CD14-positive monocyte (primary cell): ENCODE data around the gene PCDHA1. TPM values are rescaled to one million over a fixed set of nuclear protein-coding genes. Genes with fewer than 3 reads are reported as not detected.

ENCODE experiments used
- DNase-seq, 3 donors: peaks; one replicate each; pipeline ENCODE4 v3.0.0-alpha.2; 2011 to 2022
- H2AFZ ChIP-seq: 2 replicates; pipeline ENCODE4 v1.6.0; 2012; ENCODE audit warnings: mild to moderate bottlenecking, low read depth, low read length, inconsistent platforms; ENCODE audit not compliant: insufficient read depth, poor library complexity, severe bottlenecking
- H3K27ac ChIP-seq, 2 donors: 1 replicate in 1 of 2; 2 replicates in 1 of 2; pipeline ENCODE4 v1.5.1; 2012 to 2013; ENCODE audit warnings: low read length in 2 of 2, control low read depth in 1 of 2, inconsistent platforms in 1 of 2, low read depth in 1 of 2, mild to moderate bottlenecking in 1 of 2
- H3K27me3 ChIP-seq, 2 donors: one replicate each; pipeline versions ENCODE4 v1.6.0 to v1.6.1; 2011 to 2013; ENCODE audit warnings: low read length in 2 of 2; ENCODE audit not compliant: control insufficient read depth in 2 of 2, insufficient read depth in 2 of 2
- H3K36me3 ChIP-seq, 2 donors: replicated peaks in 1 of 2; 1 replicate in 1 of 2; 2 replicates in 1 of 2; pipeline versions ENCODE4 v1.5.1 to v1.6.1; 2012 to 2013; ENCODE audit warnings: low read length in 2 of 2, control low read depth in 1 of 2, inconsistent platforms in 1 of 2, mild to moderate bottlenecking in 1 of 2; ENCODE audit not compliant: insufficient read depth in 2 of 2, control insufficient read depth in 1 of 2
- H3K4me1 ChIP-seq, 2 donors: 1 replicate in 1 of 2; 2 replicates in 1 of 2; pipeline versions ENCODE4 v1.5.1 to v1.6.1; 2012 to 2013; ENCODE audit warnings: low read length in 2 of 2, control low read depth in 1 of 2, inconsistent platforms in 1 of 2, mild to moderate bottlenecking in 1 of 2, moderate library complexity in 1 of 2; ENCODE audit not compliant: insufficient read depth in 2 of 2, control insufficient read depth in 1 of 2
- H3K4me2 ChIP-seq: replicated peaks from 2 replicates; pipeline ENCODE3; 2012; ENCODE audit warnings: low read length, moderate library complexity, mild to moderate bottlenecking; ENCODE audit not compliant: poor library complexity, severe bottlenecking; ENCODE audit errors: extremely low read depth
- H3K4me3 ChIP-seq, 3 experiments: fragments of 200-600 bp in 1 of 3; sonication (generic) in 1 of 3; replicated peaks in 1 of 3; 1 replicate in 2 of 3; 2 replicates in 1 of 3; pipeline ENCODE4 v1.5.1; 2011 to 2013; ENCODE audit warnings: low read length in 3 of 3, mild to moderate bottlenecking in 3 of 3, control low read depth in 2 of 3, low read depth in 2 of 3, inconsistent platforms in 1 of 3, moderate library complexity in 1 of 3
- H3K79me2 ChIP-seq: 2 replicates; pipeline ENCODE4 v1.6.0; 2012; ENCODE audit warnings: mild to moderate bottlenecking, control low read depth, inconsistent platforms, low read length, moderate library complexity; ENCODE audit not compliant: insufficient read depth
- H3K9ac ChIP-seq: 2 replicates; pipeline ENCODE4 v1.6.0; 2017; ENCODE audit warnings: low read length, mild to moderate bottlenecking; ENCODE audit not compliant: insufficient read depth, poor library complexity, severe bottlenecking
- H3K9me3 ChIP-seq, 2 donors: replicated peaks in 1 of 2; 1 replicate in 1 of 2; 2 replicates in 1 of 2; pipeline versions ENCODE4 v1.5.1 to v1.6.1; 2012 to 2013; ENCODE audit warnings: low read length in 2 of 2, control low read depth in 1 of 2; ENCODE audit not compliant: control insufficient read depth in 1 of 2, insufficient read depth in 1 of 2
- H4K20me1 ChIP-seq: 2 replicates; pipeline ENCODE4 v1.6.0; 2012; ENCODE audit warnings: mild to moderate bottlenecking, low read length, control low read depth, moderate library complexity; ENCODE audit not compliant: insufficient read depth
- H3K27ac Mint-ChIP-seq, 7 donors: one replicate each; pipeline ENCODE4 v1.8.0; 2020; ENCODE audit warnings: mild to moderate bottlenecking in 7 of 7, mixed read lengths in 7 of 7, moderate library complexity in 6 of 7, inconsistent platforms in 2 of 7
- H3K27me3 Mint-ChIP-seq, 3 donors: one replicate each; pipeline ENCODE4 v1.8.0; 2021 to 2022; ENCODE audit warnings: low read depth in 3 of 3, mild to moderate bottlenecking in 3 of 3, mixed read lengths in 3 of 3, moderate library complexity in 3 of 3, inconsistent platforms in 1 of 3
- H3K36me3 Mint-ChIP-seq, 2 donors: one replicate each; pipeline ENCODE4 v1.8.0; 2020; ENCODE audit warnings: mixed read lengths in 2 of 2, inconsistent platforms in 1 of 2, mild to moderate bottlenecking in 1 of 2
- H3K4me1 Mint-ChIP-seq: one replicate; pipeline ENCODE4 v1.8.0; 2020; ENCODE audit warnings: mild to moderate bottlenecking, mixed read lengths
- H3K4me3 Mint-ChIP-seq, 2 donors: one replicate each; pipeline ENCODE4 v1.8.0; 2020; ENCODE audit warnings: mild to moderate bottlenecking in 2 of 2, mixed read lengths in 2 of 2, moderate library complexity in 1 of 2
- H3K9me3 Mint-ChIP-seq, 7 donors: one replicate each; pipeline ENCODE4 v1.8.0; 2020 to 2022; ENCODE audit warnings: mixed read lengths in 7 of 7, mild to moderate bottlenecking in 6 of 7, moderate library complexity in 6 of 7, inconsistent platforms in 2 of 7
- CTCF ChIP-seq: fragments of 200-600 bp; IDR thresholded peaks from one replicate; pipeline ENCODE4 v1.8.0; 2022; ENCODE audit warnings: antibody characterized with exemption, mild to moderate bottlenecking
- WGBS: methylation state at CpG from one replicate; pipeline ENCODE4 v1.1.5; 2013; ENCODE audit warnings: missing lambda C conversion rate; ENCODE audit not compliant: insufficient coverage; 5-methylcytosine and 5-hydroxymethylcytosine counted together
- intact Hi-C, 2 donors: fragments of 100-400 bp; cut with micrococcal nuclease; formaldehyde crosslinking; loops; one replicate each; pipeline versions ENCODE4 v1.15.0 to v1.15.1; 2023
- polyA plus RNA-seq, 3 donors: library from polyadenylated mRNA; depleted of rRNA in 1 of 3; unstranded in 2 of 3; stranded (reverse) in 1 of 3; fragments of 300-500 nt in 2 of 3; fragments of >200 nt in 1 of 3; fragmentation: Illumina TruSeq in 2 of 3; gene quantifications; 1 replicate in 2 of 3; 2 replicates in 1 of 3; pipeline ENCODE4 v1.2.3, GENCODE V29; 2012 to 2021

The PCDHA1 gene
- polyA plus RNA-seq, 3 donors: not detected

GRCh38 chr5:140808889-140809291 is 22.9 kb downstream of the PCDHA1 start:
- WGBS: 68% methylated on average over 43 of the region's 43 CpGs
- no peak for DNase-seq
- H3K9ac ChIP-seq: no peak overlapping the region
- no peak for TF ChIP-seq CTCF
- no peak overlapping the region for H3K4me3 ChIP-seq
- peaks cover 0 to 13% of the 10 kb centered on the region in 2 donors for H3K27me3 ChIP-seq
- Mint-ChIP-seq H3K4me1 (no peaks in the 10 kb centered on the region), H3K4me3 (no peak overlapping the region), H3K27ac (no peak overlapping the region), H3K27me3 (peaks cover 4 to 11% (median 9%) of the 10 kb centered on the region in 3 donors), H3K36me3 (peaks cover 0 to 3% of the 10 kb centered on the region in 2 donors), H3K9me3 (peaks cover 29 to 51% (median 46%) of the 10 kb centered on the region in 7 donors)
- H3K9me3 ChIP-seq: peaks cover 31 to 36% of the 10 kb centered on the region in 2 donors
- H3K4me2 ChIP-seq: no peak overlapping the region
- H4K20me1 ChIP-seq: no peaks in the 10 kb centered on the region
- no peak overlapping the region for H3K27ac ChIP-seq
- no peak overlapping the region for H2AFZ ChIP-seq
- no peaks in the 10 kb centered on the region for H3K79me2 ChIP-seq
- intact Hi-C loops: no loop called here
- H3K36me3 ChIP-seq: no peaks in the 10 kb centered on the region
- no peaks in the 10 kb centered on the region for H3K4me1 ChIP-seq

- Histone ChIP-seq H3K27ac (no peak within 1 kb of the TSS), H3K9ac (no peak within 1 kb of the TSS), H4K20me1 (no peaks in the 10 kb centered on the region), H3K4me2 (no peak within 1 kb of the TSS), H3K4me1 (no peaks in the 10 kb centered on the region), H3K36me3 (no peaks in the 10 kb centered on the region), H2AFZ (no peak within 1 kb of the TSS), H3K9me3 (peaks cover 36 to 38% of the 10 kb centered on the region in 2 donors), H3K27me3 (peaks cover 0 to 4% of the 10 kb centered on the region in 2 donors), H3K79me2 (no peaks in the 10 kb centered on the region), H3K4me3 (no peak within 1 kb of the TSS)
- no peaks in the 10 kb centered on the region for H3K4me1 Mint-ChIP-seq
- H3K27ac Mint-ChIP-seq: no peak within 1 kb of the TSS
- peaks cover 22 to 38% (median 35%) of the 10 kb centered on the region in 7 donors for H3K9me3 Mint-ChIP-seq
- H3K27me3 Mint-ChIP-seq: peaks cover 5 to 9% (median 7%) of the 10 kb centered on the region in 3 donors
- no peak within 1 kb of the TSS for H3K4me3 Mint-ChIP-seq
- intact Hi-C loops: loop anchor here in 1 of 2 donors (10.0 kb wide), 1 partner anchor 53 kb away; the partner anchor contains the start of gene PCDHA12
- no peak for DNase-seq
- peaks cover 0 to 4% of the 10 kb centered on the region in 2 donors for H3K36me3 Mint-ChIP-seq
- 40% methylated on average over 33 of the region's 39 CpGs for WGBS
- TF ChIP-seq CTCF: peak; percentile 20
These were observed 35.7 kb downstream of the PCDHA1 start, which contains the start of gene PCDHA5 for GRCh38 chr5:140821375-140822280. TSS of gene PCDHA5 (plus strand) at chr5:140821613.
